ENCODE data around the gene SERBP1.

GRCh38 chr1:67407498-67407897 is 22.7 kb downstream of the SERBP1 start:
- TF ChIP-seq CTCF (conservative IDR thresholded peaks at IDR 0.05; ENCODE audit: low read length) (no peak), EZH2phosphoT487 (IDR thresholded peaks at IDR 0.05; ENCODE audit: borderline replicate concordance, low read depth, low read length) (no peak)
